Panc1 (cell line): ENCODE measurements around the gene PFAS. TPM values are rescaled to one million over a fixed set of nuclear protein-coding genes. Genes with fewer than 3 reads are reported as not detected.
A peak's percentile ranks its signal among the peaks of the same experiment; 100 is the strongest.
"Not testable (repeated sequence)": the region's sequence is repeated elsewhere in the genome, so short reads cannot be mapped to it uniquely, and the experiment has no call there.

Experiments
- ATAC-seq: fragments of 200-7000 bp; cut with Tn5 transposase; 2 replicates; pipeline ENCODE4 v1.9.1; 2020; ENCODE audit warnings: mild to moderate bottlenecking, moderate library complexity
- BruUV-seq: library from RNA; stranded (reverse); fragments of 400-500 nt; replicated peaks from 2 replicates; lab custom pipeline; 2021; lab: Mats Ljungman, UMichigan
- CTCF ChIA-PET: fragments of 300-600 bp; sonication (Branson Sonifier 250); formaldehyde crosslinking; loops from one replicate; lab custom pipeline; 2022; ENCODE audit warnings: antibody characterized with exemption; lab: Charles Lee
- POLR2A ChIA-PET: fragments of 300-600 bp; sonication (Branson Sonifier 250); formaldehyde crosslinking; loops from one replicate; lab custom pipeline; 2022; ENCODE audit warnings: antibody characterized with exemption; lab: Charles Lee
- DNase-seq: peaks from one replicate; pipeline ENCODE4 v3.0.0-alpha.2; 2010; ENCODE audit warnings: low read depth, low spot score
- H3K27ac ChIP-seq: 2 replicates; pipeline ENCODE4 v1.5.1; 2011; ENCODE audit warnings: mild to moderate bottlenecking, low read length, inconsistent platforms
- H3K27me3 ChIP-seq: fragments of 200-500 bp; sonication (Bioruptor generic); 2 replicates; pipeline ENCODE4 v1.6.0; 2014; ENCODE audit warnings: low read length, inconsistent platforms; ENCODE audit not compliant: control insufficient read depth, insufficient read depth
- H3K36me3 ChIP-seq: fragments of 200-500 bp; sonication (Bioruptor generic); 2 replicates; pipeline ENCODE4 v1.5.1; 2014; ENCODE audit warnings: inconsistent platforms, mild to moderate bottlenecking, low read length, moderate library complexity; ENCODE audit not compliant: control insufficient read depth, insufficient read depth
- H3K4me1 ChIP-seq: 2 replicates; pipeline ENCODE4 v1.5.1; 2011; ENCODE audit warnings: inconsistent platforms, mild to moderate bottlenecking, low read length, moderate library complexity; ENCODE audit not compliant: control insufficient read depth, insufficient read depth
- H3K4me3 ChIP-seq, 2 experiments: 2 replicates each; pipeline ENCODE4 v1.5.1; 2011 to 2012; ENCODE audit warnings: low read depth in 2 of 2, low read length in 2 of 2, mild to moderate bottlenecking in 2 of 2, inconsistent platforms in 1 of 2, moderate library complexity in 1 of 2
- H3K9me3 ChIP-seq: fragments of 200-500 bp; sonication (Bioruptor generic); 2 replicates; pipeline ENCODE4 v1.5.1; 2014; ENCODE audit warnings: low read depth, mild to moderate bottlenecking, inconsistent platforms, low read length, moderate library complexity; ENCODE audit not compliant: control insufficient read depth, insufficient read depth
- POLR2AphosphoS5 ChIP-seq: IDR thresholded peaks from 2 replicates; pipeline ENCODE4 v1.6.1; 2012; ENCODE audit warnings: mild to moderate bottlenecking, low read depth, low read length, moderate library complexity
- SIN3A ChIP-seq: IDR thresholded peaks from 2 replicates; pipeline ENCODE4 v1.6.1; 2012; ENCODE audit warnings: low read depth, mild to moderate bottlenecking, low read length, moderate library complexity, borderline replicate concordance; ENCODE audit not compliant: insufficient read depth
- TCF7L2 ChIP-seq: IDR thresholded peaks from 2 replicates; pipeline ENCODE4 v1.6.1; 2011; ENCODE audit warnings: mild to moderate bottlenecking, low read depth, low read length, inconsistent platforms
- in situ Hi-C: cut with HindIII; loops from 2 replicates; pipeline ENCODE4 v1.10.0; 2016; ENCODE audit warnings: low sequenced_read_pairs, low pct_unique_long_range_greater_than_20kb
- intact Hi-C: fragments of 100-400 bp; cut with micrococcal nuclease; formaldehyde crosslinking; loops from one replicate; pipeline ENCODE4 v1.10.0; 2022; ENCODE audit not compliant: unreplicated experiment
- total RNA-seq: library from RNA; stranded (reverse); gene quantifications from one replicate; pipeline ENCODE4 v1.2.1, GENCODE V29; 2021; ENCODE audit not compliant: unreplicated experiment
- TF ChIP-seq, protein P1 (sequence below): fragments of 450-650 bp; IDR thresholded peaks from 2 replicates; pipeline ENCODE4 v1.5.1; 2017; ENCODE audit warnings: mild to moderate bottlenecking
- TF ChIP-seq, protein P2 (sequence below), 2 experiments: IDR thresholded peaks; 2 replicates each; pipeline ENCODE4 v1.6.1; 2011 to 2012; ENCODE audit warnings: low read depth in 2 of 2, control low read depth in 1 of 2, low read length in 1 of 2, mild to moderate bottlenecking in 1 of 2, moderate library complexity in 1 of 2; ENCODE audit not compliant: insufficient read depth in 1 of 2

PFAS gene
- total RNA-seq, 1 experiment from 2014 or later, result 73.0 TPM

- DNase-seq (no peak), ATAC-seq (no peak)
- Histone ChIP-seq H3K4me1 (peaks cover 2% of the 10 kb centered on the region; the same call in 1 of the 2 replicates), H3K4me3 (no peak overlapping the region), H3K36me3 (peaks cover 5% of the 10 kb centered on the region; the same call in 1 of the 2 replicates), H3K9me3 (no peaks in the 10 kb centered on the region), H3K27me3 (no peaks in the 10 kb centered on the region), H3K27ac (no peak overlapping the region)
- POLR2A ChIA-PET, result no interaction called here
- in situ Hi-C loops (no loop called here), intact Hi-C loops (no loop called here)
- no TSS peak for BruUV-seq
- CTCF ChIA-PET, result no interaction called here
- no peak for TF ChIP-seq TCF7L2
- TF ChIP-seq, protein P1, sequence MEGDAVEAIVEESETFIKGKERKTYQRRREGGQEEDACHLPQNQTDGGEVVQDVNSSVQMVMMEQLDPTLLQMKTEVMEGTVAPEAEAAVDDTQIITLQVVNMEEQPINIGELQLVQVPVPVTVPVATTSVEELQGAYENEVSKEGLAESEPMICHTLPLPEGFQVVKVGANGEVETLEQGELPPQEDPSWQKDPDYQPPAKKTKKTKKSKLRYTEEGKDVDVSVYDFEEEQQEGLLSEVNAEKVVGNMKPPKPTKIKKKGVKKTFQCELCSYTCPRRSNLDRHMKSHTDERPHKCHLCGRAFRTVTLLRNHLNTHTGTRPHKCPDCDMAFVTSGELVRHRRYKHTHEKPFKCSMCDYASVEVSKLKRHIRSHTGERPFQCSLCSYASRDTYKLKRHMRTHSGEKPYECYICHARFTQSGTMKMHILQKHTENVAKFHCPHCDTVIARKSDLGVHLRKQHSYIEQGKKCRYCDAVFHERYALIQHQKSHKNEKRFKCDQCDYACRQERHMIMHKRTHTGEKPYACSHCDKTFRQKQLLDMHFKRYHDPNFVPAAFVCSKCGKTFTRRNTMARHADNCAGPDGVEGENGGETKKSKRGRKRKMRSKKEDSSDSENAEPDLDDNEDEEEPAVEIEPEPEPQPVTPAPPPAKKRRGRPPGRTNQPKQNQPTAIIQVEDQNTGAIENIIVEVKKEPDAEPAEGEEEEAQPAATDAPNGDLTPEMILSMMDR, result no peak
- TF ChIP-seq, protein P2, sequence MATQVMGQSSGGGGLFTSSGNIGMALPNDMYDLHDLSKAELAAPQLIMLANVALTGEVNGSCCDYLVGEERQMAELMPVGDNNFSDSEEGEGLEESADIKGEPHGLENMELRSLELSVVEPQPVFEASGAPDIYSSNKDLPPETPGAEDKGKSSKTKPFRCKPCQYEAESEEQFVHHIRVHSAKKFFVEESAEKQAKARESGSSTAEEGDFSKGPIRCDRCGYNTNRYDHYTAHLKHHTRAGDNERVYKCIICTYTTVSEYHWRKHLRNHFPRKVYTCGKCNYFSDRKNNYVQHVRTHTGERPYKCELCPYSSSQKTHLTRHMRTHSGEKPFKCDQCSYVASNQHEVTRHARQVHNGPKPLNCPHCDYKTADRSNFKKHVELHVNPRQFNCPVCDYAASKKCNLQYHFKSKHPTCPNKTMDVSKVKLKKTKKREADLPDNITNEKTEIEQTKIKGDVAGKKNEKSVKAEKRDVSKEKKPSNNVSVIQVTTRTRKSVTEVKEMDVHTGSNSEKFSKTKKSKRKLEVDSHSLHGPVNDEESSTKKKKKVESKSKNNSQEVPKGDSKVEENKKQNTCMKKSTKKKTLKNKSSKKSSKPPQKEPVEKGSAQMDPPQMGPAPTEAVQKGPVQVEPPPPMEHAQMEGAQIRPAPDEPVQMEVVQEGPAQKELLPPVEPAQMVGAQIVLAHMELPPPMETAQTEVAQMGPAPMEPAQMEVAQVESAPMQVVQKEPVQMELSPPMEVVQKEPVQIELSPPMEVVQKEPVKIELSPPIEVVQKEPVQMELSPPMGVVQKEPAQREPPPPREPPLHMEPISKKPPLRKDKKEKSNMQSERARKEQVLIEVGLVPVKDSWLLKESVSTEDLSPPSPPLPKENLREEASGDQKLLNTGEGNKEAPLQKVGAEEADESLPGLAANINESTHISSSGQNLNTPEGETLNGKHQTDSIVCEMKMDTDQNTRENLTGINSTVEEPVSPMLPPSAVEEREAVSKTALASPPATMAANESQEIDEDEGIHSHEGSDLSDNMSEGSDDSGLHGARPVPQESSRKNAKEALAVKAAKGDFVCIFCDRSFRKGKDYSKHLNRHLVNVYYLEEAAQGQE (IDR thresholded peaks at IDR 0.05; ENCODE audit: insufficient read depth in 1 of 2, low read depth in 2 of 2, low read length in 1 of 2), result no peak
- TF ChIP-seq POLR2AphosphoS5, result no peak
- TF ChIP-seq SIN3A, result no peak
These were observed 4.3 kb upstream of the PFAS start for GRCh38 chr17:8244768-8245167.

- TSS peak; percentile 94 for BruUV-seq
- H3K27me3 ChIP-seq, result no peaks in the 10 kb centered on the region
- no peak for ATAC-seq
- H3K4me3 ChIP-seq, result peak overlapping the region; percentile 98
- peaks cover 9% of the 10 kb centered on the region for H3K36me3 ChIP-seq
- POLR2A ChIA-PET, result interaction anchor here (0.7 to 1.0 kb wide), 2 partner anchors 45 to 60 kb away, joined by 3 read pairs; partner anchors contain the start of gene SLC25A35
- intact Hi-C loops (no loop called here), in situ Hi-C loops (no loop called here)
- peak overlapping the region; percentile 91 for H3K27ac ChIP-seq
- no peaks in the 10 kb centered on the region for H3K9me3 ChIP-seq
- CTCF ChIA-PET, result no interaction called here
- DNase-seq, result no peak
- TF ChIP-seq POLR2AphosphoS5 (no peak), TCF7L2 (no peak), SIN3A (no peak)
- TF ChIP-seq, protein P2 (IDR thresholded peaks at IDR 0.05; ENCODE audit: insufficient read depth in 1 of 2, low read depth in 2 of 2, low read length in 1 of 2), result no peak
- TF ChIP-seq, protein P1, result no peak
- H3K4me1 ChIP-seq, result peaks cover 9% of the 10 kb centered on the region
These were observed 772 bp downstream of the PFAS start for GRCh38 chr17:8249621-8250500.

DNA sequence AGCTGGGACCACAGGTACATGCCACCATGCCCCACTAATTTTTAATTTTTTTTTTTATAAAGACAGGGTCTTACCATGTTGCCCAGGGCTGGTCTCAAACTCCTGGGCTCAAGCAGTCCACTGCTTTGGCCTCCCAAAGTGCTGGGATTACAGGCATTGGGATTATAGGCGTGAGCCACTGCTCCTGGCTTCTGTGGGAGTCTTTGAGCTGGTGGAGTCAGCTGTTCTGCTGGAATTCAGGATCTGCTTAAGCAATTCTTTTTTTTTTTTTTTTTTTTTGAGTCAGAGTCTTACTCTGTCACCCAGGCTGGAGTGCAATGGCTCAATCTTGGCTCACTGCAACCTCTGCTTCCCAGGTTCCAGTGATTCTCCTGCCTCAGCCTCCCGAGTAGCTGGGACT is 2.3 kb downstream of the PFAS start:
- H3K9me3 ChIP-seq, H3K4me1 ChIP-seq, in situ Hi-C loops, CTCF ChIA-PET, H3K36me3 ChIP-seq, DNase-seq, ATAC-seq, intact Hi-C loops, BruUV-seq, H3K27ac ChIP-seq, H3K27me3 ChIP-seq, H3K4me3 ChIP-seq, POLR2A ChIA-PET: not testable (repeated sequence)
